GM18505 (cell line): ENCODE results near the gene TM4SF4.

Experiments used
- ATAC-seq: cut with Tn5 transposase; IDR thresholded peaks from one replicate; pipeline ENCODE4 v1.9.1; 2021; ENCODE audit not compliant: unreplicated experiment
- POLR2A ChIP-seq: IDR thresholded peaks from 4 replicates; pipeline ENCODE4 v1.6.1; 2011; ENCODE audit warnings: borderline replicate concordance; ENCODE audit not compliant: insufficient read depth, insufficient read length; ENCODE audit errors: extremely low read depth

TM4SF4 gene

DNA sequence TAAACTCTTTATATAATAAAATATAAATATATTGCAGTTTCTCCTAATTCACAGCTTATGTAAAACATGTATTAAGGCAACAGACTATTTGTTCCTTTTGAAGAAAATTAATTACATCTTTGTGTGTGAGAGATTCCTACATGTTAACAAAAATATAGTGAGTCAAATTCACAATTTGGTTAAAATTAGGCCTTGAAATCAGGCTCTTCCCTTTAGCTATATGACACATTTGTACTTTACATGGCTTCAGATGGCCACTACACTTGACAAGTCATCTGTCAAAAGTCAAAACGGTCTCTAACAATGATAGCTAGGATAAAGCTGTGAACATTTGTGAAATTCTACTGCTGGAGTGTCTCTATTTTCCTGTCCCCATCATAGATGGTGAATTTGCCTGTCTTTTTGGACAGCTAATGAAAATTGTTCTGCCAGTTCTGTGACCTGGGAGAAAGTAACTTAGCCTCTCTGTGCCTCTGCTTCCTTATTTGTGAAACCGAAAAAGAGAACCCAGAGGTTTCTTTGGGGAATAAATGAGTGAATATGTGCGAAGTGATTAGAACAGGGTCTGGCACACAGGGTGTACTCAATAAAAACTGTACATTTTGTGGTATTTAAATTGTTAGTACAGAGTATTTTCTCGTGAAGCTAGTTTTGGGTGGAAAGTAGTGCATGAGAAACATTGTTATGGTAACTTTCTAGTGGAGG, 23.6 kb downstream of the TM4SF4 start:
- ATAC-seq: no peak
- no peak for TF ChIP-seq POLR2A

- no peak for ATAC-seq
Observed at GRCh38 chr3:149501524-149501923, 27.0 kb downstream of the TM4SF4 start.

GRCh38 chr3:149502438-149502837, 27.9 kb downstream of the TM4SF4 start:
- ATAC-seq: no peak
- no peak for TF ChIP-seq POLR2A

More at GRCh38 chr3:149501524-149501923, 27.0 kb downstream of the TM4SF4 start:
- no peak for TF ChIP-seq POLR2A

- ATAC-seq: no peak
- no peak for TF ChIP-seq POLR2A
Observed at GRCh38 chr3:149506540-149506939, 32.0 kb downstream of the TM4SF4 start.

DNA sequence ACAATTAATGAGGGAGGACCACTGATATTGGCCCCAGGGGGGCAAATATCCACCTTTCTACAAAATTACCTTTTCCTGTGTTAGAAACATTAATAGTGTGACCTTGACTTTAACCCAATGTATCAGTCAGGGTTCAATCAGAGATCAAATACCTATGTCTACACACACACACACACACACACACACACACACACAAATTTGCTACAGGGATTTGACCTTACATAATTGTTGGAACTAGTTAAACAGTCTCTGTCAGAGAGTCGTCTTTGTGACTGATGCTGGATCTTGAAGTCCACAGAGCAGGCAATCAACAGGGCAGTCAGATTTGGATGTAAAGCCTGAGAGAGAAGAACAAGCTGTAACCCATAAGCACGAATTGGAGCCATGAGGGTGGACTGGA, 32.5 kb downstream of the TM4SF4 start:
- TF ChIP-seq POLR2A: no peak
- ATAC-seq: no peak

DNA sequence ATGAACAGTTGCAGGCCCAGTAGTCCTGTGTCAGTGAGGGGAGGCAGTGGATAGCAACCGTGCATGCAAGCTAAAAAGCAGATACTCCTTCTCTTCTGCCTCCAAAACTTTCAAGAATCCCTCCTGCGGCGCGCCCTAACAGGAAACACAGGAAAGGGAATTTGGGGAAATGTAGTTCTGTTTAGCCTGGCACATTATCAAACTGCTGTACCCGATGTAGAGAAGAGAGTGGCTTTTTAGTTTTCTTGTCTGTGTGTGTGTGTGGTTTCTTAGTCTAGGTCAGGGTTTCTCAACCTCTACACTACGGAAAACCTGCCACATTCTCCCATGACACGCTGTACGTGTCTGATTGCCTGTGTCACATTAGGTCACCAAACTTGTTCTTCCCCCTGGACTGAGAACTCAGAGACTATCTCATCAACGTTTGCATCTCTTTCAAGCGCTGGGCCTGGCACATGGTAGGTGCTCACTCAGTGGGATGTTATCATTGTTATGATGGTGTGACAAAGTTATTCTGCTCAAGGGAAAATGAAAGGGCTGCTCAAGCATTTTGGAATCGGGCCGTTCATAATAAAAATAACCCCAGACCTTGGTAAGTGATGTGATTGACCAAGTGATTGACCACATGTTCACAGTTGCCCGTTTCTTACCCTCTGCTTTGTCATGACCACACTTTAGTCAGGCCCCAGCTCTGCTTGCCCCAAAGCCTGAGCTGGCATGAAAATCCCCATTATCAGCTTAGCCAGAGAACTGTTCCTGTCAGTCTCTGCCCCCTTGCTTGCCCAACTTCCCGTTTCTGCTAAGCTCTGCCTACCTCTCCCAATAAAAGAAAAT, 33.2 kb downstream of the TM4SF4 start:
- no peak for TF ChIP-seq POLR2A
- no peak for ATAC-seq

GRCh38 chr3:149509526-149509925, 35.0 kb downstream of the TM4SF4 start:
- ATAC-seq: no peak
- no peak for TF ChIP-seq POLR2A

GRCh38 chr3:149510480-149510879, 36.0 kb downstream of the TM4SF4 start:
- no peak for TF ChIP-seq POLR2A
- ATAC-seq: no peak

DNA sequence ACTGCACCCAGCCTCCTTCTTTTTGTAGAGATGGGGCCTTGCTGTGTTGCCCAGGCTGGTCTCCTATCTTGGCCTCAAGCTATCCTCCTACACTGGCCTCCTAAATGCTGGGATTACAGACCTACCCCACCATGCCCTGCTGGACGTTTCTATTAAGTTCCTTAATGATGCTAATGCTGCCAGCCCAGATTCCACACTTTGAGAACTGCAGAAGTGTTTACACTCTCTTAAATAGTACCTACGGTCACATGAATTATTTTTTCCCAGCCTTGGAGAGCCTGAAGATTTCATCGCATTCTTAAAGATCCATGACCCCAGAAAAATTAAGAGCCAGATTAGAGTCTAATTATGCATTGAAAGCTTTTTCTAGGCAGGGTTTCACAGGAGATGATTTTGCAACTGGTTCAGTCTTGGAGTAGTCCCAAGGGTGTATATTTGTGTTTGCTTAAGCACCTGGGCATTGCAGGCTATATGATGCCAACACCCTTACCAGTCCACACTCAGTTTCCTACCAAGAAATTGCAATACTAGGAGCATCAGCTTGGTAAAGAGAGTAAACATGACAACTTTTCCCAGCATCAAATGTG, 36.6 kb downstream of the TM4SF4 start:
- no peak for ATAC-seq
- no peak for TF ChIP-seq POLR2A

DNA sequence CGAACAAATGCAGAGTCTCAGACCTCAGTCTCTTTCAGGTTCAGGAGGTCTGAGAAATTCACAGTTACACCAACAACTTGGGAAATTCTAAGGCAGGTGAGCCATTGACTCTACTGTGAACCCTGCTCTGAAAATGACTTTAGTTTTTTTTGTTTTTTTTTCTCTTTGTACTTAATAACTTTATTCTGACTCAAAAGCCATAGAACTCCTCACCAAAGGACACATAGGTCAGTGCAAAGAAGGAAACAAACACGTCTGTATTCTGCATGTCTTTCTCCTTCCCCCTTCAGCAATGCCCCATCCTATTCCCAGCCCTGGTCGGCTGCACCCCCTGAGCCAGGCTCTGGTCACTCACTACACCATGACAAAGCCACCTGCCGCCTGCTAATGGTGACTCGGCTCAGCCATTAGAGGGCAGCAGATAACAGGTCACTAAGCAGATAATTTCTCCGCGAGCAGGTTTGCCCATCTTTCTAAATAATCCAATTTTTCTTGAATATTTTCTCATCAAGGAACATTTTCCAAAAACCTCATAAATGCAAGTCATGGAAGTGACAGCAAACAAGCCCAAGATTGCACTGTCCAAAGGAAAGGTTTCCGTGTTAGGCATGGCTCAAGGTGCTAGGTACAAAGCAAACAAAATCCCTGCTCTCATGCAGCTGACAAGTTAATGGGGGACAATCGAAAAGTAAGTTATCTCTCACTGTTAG, 37.7 kb downstream of the TM4SF4 start:
- peak; percentile 68 for ATAC-seq
- no peak for TF ChIP-seq POLR2A

DNA sequence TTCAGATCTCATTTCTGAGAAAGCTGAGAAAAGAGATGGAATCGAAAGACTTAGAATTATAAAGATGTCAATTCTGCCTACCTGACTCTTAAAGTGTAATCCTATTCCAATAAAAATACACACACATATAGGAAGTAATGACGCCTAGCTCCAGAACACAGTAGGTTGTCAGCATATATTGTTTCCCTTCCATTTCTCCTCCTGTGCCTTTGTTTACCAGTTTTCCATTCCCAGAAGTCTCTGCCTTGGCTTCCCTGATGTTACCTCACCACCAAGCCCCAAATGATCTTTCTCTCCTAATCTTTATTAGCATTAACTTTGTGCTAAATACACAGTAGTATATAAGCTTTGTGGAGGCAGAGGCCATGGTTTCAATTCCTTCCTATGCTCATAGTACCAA, 40.0 kb downstream of the TM4SF4 start:
- TF ChIP-seq POLR2A: no peak
- ATAC-seq: no peak

DNA sequence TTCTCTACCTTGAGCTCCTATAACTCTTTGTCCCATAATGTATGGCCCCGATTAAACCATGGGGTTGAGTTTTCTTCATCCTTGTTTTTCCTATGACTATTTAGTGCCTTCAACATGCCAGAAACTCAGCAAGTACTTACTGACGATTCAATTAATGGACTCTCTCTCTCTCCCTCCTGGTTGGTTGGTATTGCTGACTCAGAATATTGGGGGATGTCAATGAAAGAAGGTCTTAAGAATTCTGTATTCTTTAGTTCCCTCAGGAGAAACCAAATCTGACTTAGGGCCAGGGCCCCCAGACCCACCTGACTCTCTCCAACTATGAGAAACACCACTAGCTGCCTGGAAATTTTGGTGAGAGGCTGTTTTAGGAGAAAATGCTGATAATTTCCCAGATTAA, 40.8 kb downstream of the TM4SF4 start:
- no peak for ATAC-seq
- no peak for TF ChIP-seq POLR2A

- no peak for ATAC-seq
- no peak for TF ChIP-seq POLR2A
Observed at GRCh38 chr3:149516920-149517319, 42.4 kb downstream of the TM4SF4 start.
